Prostate gland (tissue), 2 donors: ENCODE results near the gene ANO3.

Source experiments
- CTCF ChIP-seq, 4 experiments: fragments of 200-600 bp in 2 of 4; fragments of 450-650 bp in 2 of 4; sonication (generic) in 2 of 4; IDR thresholded peaks; 1 replicate in 3 of 4; 2 replicates in 1 of 4; pipeline ENCODE4 v1.5.1; 2016 to 2019; ENCODE audit warnings: antibody characterized with exemption in 4 of 4, mild to moderate bottlenecking in 2 of 4, moderate library complexity in 2 of 4
- POLR2A ChIP-seq: fragments of 450-650 bp; IDR thresholded peaks from one replicate; pipeline ENCODE4 v1.6.1; 2016; ENCODE audit warnings: antibody characterized with exemption, mild to moderate bottlenecking
- POLR2AphosphoS5 ChIP-seq: sonication (generic); formaldehyde crosslinking; IDR thresholded peaks from one replicate; pipeline ENCODE4 v1.6.1; 2017; ENCODE audit warnings: antibody characterized with exemption

DNA sequence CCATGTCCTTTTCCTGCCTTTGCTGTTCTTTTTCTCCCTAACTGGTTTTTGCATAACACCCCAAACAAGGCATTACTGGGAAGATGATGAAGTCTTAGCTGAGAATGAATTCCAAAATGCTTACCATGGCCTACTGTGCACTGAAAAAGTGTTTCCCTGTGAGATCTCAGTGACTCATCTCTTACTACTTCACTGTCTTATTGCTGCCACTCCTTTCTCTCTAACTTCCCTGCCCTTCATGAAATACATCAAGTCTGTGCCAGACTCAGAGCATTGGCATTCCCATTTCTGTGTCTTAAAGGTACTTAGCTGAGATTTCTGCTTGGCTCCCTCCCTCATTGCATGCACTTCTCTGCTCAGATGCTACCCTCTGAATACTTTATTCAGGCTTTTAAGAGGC lies 289.2 kb downstream of the ANO3 start:
- TF ChIP-seq CTCF (IDR thresholded peaks at IDR 0.05) (no peak), POLR2AphosphoS5 (no peak), POLR2A (no peak)
